HL-60 (cell line): ENCODE results near the gene MEMO1.
"Not testable (repeated sequence)": the region's sequence is repeated elsewhere in the genome, so short reads cannot be mapped to it uniquely, and the experiment has no call there.

Experiments used
- DNase-seq, 2 experiments: peaks; one replicate each; pipeline ENCODE4 v3.0.0-alpha.2; 2010 to 2020; ENCODE audit warnings: low read depth in 1 of 2, low spot score in 1 of 2
- H3K27ac ChIP-seq: fragments of 250-450 bp; sonication (Bioruptor Pico); replicated peaks from 2 replicates; pipeline ENCODE4 v1.5.1; 2020; ENCODE audit warnings: mild to moderate bottlenecking, moderate library complexity
- H3K27me3 ChIP-seq: fragments of 250-450 bp; sonication (Bioruptor Pico); 2 replicates; pipeline ENCODE4 v1.5.1; 2021; ENCODE audit warnings: mild to moderate bottlenecking, moderate library complexity; ENCODE audit not compliant: insufficient read depth, poor library complexity, severe bottlenecking
- H3K4me3 ChIP-seq: replicated peaks from 2 replicates; pipeline ENCODE4 v1.5.1; 2011; ENCODE audit warnings: mild to moderate bottlenecking, control low read depth, low read length; ENCODE audit not compliant: insufficient read depth
- CTCF ChIP-seq: IDR thresholded peaks from one replicate; pipeline ENCODE4 v1.5.1; 2011; ENCODE audit warnings: low read length, control low read depth, inconsistent platforms; ENCODE audit not compliant: insufficient read depth
- GABPA ChIP-seq: IDR thresholded peaks from 2 replicates; pipeline ENCODE4 v1.6.1; 2012; ENCODE audit warnings: low read depth
- POLR2AphosphoS5 ChIP-seq: IDR thresholded peaks from 2 replicates; pipeline ENCODE4 v1.6.1; 2012; ENCODE audit warnings: low read depth
- REST ChIP-seq: IDR thresholded peaks from 2 replicates; pipeline ENCODE4 v1.6.1; 2012; ENCODE audit warnings: low read depth; ENCODE audit not compliant: insufficient replicate concordance
- SPI1 ChIP-seq: IDR thresholded peaks from 2 replicates; pipeline ENCODE4 v1.6.1; 2012; ENCODE audit warnings: low read depth, mild to moderate bottlenecking, borderline replicate concordance
- long read RNA-seq: library from polyadenylated mRNA; unstranded; transcript quantifications from one replicate; pipeline ENCODE4 v2.0.0, GENCODE V29; 2020

The MEMO1 gene
- long read RNA-seq, full-length matches to known transcripts: 147 of 183 reads
- long read RNA-seq, partial matches to known transcripts: 5 of 183 reads
- long read RNA-seq, other reads (novel, unspliced or antisense): 31 of 183 reads

- DNase-seq: peak; percentile 81 to 99
- Histone ChIP-seq H3K27me3 (no peaks in the 10 kb centered on the region), H3K27ac (peak within 1 kb of the TSS; percentile 93), H3K4me3 (peak within 1 kb of the TSS; percentile 87)
- TF ChIP-seq GABPA (no peak), POLR2AphosphoS5 (peak; percentile 96), CTCF (no peak), REST (peak; percentile 72), SPI1 (peak; percentile 80; the same call in 1 of the 2 replicates)
These were observed at the start of gene MEMO1 for GRCh38 chr2:32010670-32011484. MEMO1 (minus strand) TSS chr2:32011008; CDS start chr2:32010247, 761 bp downstream.

GRCh38 chr2:32060266-32060665 is 49.5 kb upstream of the MEMO1 start:
- TF ChIP-seq SPI1: no peak
- TF ChIP-seq GABPA: no peak
- no peak for TF ChIP-seq REST
- TF ChIP-seq CTCF: no peak
- TF ChIP-seq POLR2AphosphoS5: no peak
- Histone ChIP-seq H3K27me3 (no peaks in the 10 kb centered on the region), H3K4me3 (no peak overlapping the region), H3K27ac (no peak overlapping the region)
- no peak for DNase-seq

DNA sequence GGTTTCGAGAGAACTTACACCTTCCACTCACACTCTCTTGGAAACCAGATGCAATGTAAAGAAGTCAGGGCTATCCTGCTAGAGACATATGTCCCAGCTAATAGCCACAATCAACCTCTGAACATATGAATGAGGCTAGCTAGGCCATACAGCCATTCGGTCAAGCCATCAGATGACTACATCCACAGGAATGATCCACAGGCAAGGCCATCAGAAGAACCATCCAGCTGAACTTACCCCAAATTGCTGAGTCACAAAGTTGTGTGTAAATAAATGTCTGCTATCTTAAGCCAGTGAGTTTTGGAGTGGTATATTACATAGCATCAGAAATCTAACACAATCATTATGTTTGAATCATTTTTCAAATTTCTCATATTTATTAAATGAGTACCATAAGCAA is 47.3 kb upstream of the MEMO1 start:
- TF ChIP-seq POLR2AphosphoS5: no peak
- no peak for TF ChIP-seq GABPA
- TF ChIP-seq REST: no peak
- no peak for TF ChIP-seq SPI1
- TF ChIP-seq CTCF: no peak
- Histone ChIP-seq H3K27ac (no peak overlapping the region), H3K4me3 (no peak overlapping the region), H3K27me3 (no peaks in the 10 kb centered on the region)
- DNase-seq: no peak

DNA sequence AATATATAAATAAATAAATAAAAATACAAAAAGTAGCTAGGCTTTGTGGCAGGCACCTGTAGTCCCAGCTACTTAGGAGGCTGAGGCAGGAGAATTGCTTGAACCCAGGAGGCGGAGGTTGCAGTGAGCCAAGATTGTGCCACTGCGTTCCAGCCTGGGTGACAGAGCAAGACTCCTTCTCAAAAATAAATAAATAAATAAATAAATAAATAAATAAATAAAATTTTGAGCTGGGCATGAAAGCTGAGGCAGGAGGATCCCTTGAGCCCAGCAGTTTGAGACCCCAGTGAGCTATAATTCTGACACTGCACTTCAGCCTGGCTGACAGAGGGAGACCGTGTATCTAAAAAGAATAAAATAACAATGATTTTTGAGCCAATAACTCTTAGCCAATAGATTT is 43.8 kb upstream of the MEMO1 start:
- H3K4me3 ChIP-seq, DNase-seq, H3K27ac ChIP-seq, H3K27me3 ChIP-seq: not testable (repeated sequence)
